Measurements from ENCODE around the gene NOSTRIN. TPM values are rescaled to one million over a fixed set of nuclear protein-coding genes. Genes with fewer than 3 reads are reported as not detected.
"Not testable (repeated sequence)": the region's sequence is repeated elsewhere in the genome, so short reads cannot be mapped to it uniquely, and the experiment has no call there.

The NOSTRIN gene
- total and polyA plus RNA-seq, 7 donors, result 3.7 to 8.1 (median 5.3) TPM

DNA sequence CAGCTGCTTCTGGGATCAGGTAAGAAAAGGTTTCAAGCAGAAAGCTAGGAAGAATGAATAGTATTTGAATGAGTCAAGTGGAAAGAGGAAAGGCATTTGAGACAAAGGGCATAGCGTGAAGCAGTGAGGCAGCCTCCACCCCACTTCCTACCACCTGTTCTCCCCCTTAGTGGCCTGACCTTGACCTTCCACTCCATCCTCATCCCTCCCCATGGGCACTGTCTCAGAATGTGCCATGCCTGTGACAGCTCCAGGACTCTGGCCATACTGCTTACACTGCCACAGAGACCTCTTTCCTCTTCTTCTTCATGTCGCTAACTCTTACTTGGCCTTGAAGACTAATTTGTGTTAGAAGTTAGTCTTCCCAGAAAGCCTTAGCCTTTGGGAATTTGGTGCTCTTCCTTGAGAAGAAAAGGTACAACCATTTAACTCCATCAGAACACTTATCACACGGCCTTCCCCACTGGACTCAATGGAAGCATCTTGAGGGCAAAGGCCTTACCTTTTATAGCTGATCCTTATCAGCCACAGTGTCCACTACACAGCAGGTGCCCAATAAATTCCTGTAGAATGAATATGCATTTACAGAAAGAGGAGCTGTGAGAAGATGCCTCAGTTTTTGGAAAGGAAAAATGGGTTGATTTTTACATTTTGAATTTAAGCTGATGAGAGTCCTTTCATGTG is 15.2 kb upstream of the NOSTRIN start:
- WGBS, 3 donors, result 85 to 89% (median 87%) methylated on average over 3 of the region's 3 CpGs
- no peaks in the 10 kb centered on the region for H3K36me3 ChIP-seq (ENCODE audit: insufficient read depth in 1 of 2, low read depth in 1 of 2)

DNA sequence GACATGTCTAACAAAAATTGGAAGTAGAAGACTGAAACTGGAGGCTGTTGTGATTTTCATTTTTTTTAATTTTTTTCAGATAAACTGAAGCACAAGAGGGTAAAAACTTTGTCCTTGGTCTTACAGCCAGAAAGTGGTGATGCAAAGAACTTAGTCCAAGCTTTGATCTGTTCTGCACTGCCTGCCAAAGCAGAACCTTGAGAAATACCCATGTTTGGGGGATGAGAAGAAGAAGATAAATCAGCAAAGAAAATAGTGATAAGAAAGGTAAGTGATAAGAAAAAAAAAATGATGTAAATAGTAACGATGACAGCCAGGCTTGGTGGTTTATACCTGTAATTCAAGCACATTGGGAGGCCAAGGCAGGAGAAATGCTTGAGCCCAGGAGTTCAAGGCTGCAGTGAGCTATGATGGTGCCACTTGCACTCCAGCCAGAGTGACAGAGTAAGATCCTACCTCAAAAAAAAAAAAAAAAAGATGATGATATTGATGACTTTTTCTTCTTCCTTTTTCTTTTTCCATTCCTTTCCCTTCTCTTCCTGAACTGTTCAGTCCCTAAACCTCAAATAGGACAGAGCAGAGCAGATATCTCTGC is 14.6 kb upstream of the NOSTRIN start:
- no peak overlapping the region for H3K27ac ChIP-seq
- H3K9me3 ChIP-seq, result no peaks in the 10 kb centered on the region
- no peaks in the 10 kb centered on the region for H3K4me1 ChIP-seq
- ATAC-seq, result no peak
- intact Hi-C loops (cut with DNase I), result no loop called here
- no peak overlapping the region for H3K4me3 ChIP-seq
- 96 to 100% (median 98%) methylated on average over 1 of the region's 1 CpG for WGBS, 3 donors
- no peaks in the 10 kb centered on the region for H3K27me3 ChIP-seq (ENCODE audit: insufficient read depth in 3 of 3, low read length in 2 of 3)
- H3K36me3 ChIP-seq (ENCODE audit: insufficient read depth in 1 of 2, low read depth in 1 of 2), result no peaks in the 10 kb centered on the region
- TF ChIP-seq, protein P1, sequence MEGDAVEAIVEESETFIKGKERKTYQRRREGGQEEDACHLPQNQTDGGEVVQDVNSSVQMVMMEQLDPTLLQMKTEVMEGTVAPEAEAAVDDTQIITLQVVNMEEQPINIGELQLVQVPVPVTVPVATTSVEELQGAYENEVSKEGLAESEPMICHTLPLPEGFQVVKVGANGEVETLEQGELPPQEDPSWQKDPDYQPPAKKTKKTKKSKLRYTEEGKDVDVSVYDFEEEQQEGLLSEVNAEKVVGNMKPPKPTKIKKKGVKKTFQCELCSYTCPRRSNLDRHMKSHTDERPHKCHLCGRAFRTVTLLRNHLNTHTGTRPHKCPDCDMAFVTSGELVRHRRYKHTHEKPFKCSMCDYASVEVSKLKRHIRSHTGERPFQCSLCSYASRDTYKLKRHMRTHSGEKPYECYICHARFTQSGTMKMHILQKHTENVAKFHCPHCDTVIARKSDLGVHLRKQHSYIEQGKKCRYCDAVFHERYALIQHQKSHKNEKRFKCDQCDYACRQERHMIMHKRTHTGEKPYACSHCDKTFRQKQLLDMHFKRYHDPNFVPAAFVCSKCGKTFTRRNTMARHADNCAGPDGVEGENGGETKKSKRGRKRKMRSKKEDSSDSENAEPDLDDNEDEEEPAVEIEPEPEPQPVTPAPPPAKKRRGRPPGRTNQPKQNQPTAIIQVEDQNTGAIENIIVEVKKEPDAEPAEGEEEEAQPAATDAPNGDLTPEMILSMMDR (IDR thresholded peaks at IDR 0.05), result no peak
- DNase-seq, result no peak

More for the DNA sequence above, 15.2 kb upstream of the NOSTRIN start:
- DNase-seq (no peak), ATAC-seq (no peak)
- no peak overlapping the region for H3K4me3 ChIP-seq
- H3K27ac ChIP-seq, result no peak overlapping the region
- intact Hi-C loops (cut with DNase I), result no loop called here
- TF ChIP-seq, protein P1 (IDR thresholded peaks at IDR 0.05), result no peak
- H3K9me3 ChIP-seq, result no peaks in the 10 kb centered on the region
- H3K4me1 ChIP-seq, result no peaks in the 10 kb centered on the region
- no peaks in the 10 kb centered on the region for H3K27me3 ChIP-seq (ENCODE audit: insufficient read depth in 3 of 3, low read length in 2 of 3)

DNA sequence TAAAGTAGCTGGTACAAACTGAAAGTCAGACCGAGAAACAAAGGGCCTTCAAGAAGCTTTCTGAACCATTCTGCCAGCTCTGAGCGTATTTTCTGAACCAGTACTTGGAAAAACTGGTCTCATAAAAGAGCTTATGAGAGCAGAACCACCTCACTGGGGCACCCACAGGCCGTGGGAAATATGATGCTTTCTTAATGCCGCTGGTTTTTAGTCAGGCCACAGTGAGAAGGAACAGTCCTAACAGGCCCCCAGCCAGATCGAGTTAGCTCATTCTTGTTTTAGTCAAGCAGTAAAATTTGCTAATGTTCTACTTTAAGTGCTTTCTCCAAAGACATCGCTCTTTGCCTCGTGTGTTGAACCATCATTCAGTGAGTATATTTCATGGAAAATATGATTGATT is 12.7 kb upstream of the NOSTRIN start:
- H3K27me3 ChIP-seq (ENCODE audit: insufficient read depth in 3 of 3, low read length in 2 of 3), result no peaks in the 10 kb centered on the region
- ATAC-seq, result no peak
- no peaks in the 10 kb centered on the region for H3K9me3 ChIP-seq
- TF ChIP-seq, protein P1 (IDR thresholded peaks at IDR 0.05), result no peak
- H3K27ac ChIP-seq, result no peak overlapping the region
- intact Hi-C loops (cut with DNase I), result no loop called here
- H3K4me1 ChIP-seq, result no peaks in the 10 kb centered on the region
- WGBS, 3 donors, result 37 to 50% (median 46%) methylated on average over 7 of the region's 7 CpGs
- no peaks in the 10 kb centered on the region for H3K36me3 ChIP-seq (ENCODE audit: insufficient read depth in 1 of 2, low read depth in 1 of 2)
- no peak for DNase-seq
- H3K4me3 ChIP-seq, result no peak overlapping the region

DNA sequence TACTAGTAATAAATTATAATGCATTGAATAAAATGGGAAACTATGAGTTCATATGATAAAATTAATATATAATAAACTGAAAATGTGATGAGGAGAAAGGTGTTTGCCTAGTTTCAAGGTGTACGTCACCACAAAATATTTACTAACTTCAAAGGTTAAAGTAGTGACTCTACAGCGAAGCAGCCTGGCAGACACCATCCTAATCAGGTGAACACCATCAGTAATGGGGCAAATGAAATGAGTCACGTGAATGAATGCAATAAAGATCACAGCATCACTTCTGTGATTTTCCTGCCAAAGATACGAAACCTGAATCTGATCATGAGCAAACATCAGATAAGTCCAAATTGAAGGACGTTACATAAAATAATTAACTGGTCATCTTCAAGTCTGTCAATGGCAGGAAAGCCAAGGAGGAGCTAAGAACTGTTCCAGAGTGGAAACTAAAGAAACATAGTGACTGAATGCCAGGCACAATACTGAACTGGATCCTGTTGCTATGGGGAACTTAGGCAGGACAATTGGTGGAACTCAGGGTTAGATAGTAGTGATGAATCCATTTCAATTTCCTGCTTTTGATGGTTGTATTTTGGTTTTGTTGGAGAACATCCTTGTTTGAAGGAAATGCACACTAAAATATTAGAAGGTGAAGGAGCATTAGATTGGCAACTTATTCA is 12.1 kb upstream of the NOSTRIN start:
- ATAC-seq (no peak), DNase-seq (no peak)
- 79 to 90% (median 81%) methylated on average over 5 of the region's 5 CpGs for WGBS, 3 donors
- no peaks in the 10 kb centered on the region for H3K27me3 ChIP-seq (ENCODE audit: insufficient read depth in 3 of 3, low read length in 2 of 3)
- TF ChIP-seq, protein P1 (IDR thresholded peaks at IDR 0.05), result no peak
- H3K27ac ChIP-seq, result no peak overlapping the region
- no peaks in the 10 kb centered on the region for H3K4me1 ChIP-seq
- H3K9me3 ChIP-seq, result no peaks in the 10 kb centered on the region
- H3K36me3 ChIP-seq (ENCODE audit: insufficient read depth in 1 of 2, low read depth in 1 of 2), result no peaks in the 10 kb centered on the region
- intact Hi-C loops (cut with DNase I), result no loop called here
- H3K4me3 ChIP-seq, result no peak overlapping the region

DNA sequence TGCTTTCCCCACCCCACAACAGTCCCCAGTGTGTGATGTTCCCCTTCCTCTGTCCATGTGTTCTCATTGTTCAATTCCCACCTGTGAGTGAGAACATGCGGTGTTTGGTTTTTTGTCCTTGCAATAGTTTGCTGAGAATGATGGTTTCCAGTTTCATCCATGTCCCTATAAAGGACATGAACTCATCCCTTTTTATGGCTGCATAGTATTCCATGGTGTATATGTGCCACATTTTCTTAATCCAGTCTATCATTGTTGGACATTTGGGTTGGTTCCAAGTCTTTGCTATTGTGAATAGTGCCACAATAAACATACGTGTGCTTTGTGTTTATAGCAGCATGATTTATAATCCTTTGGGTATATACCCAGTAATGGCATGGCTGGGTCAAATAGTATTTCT is 11.3 kb upstream of the NOSTRIN start:
- ATAC-seq; H3K36me3 ChIP-seq (ENCODE audit: insufficient read depth in 1 of 2, low read depth in 1 of 2); H3K27ac ChIP-seq; H3K27me3 ChIP-seq (ENCODE audit: insufficient read depth in 3 of 3, low read length in 2 of 3); intact Hi-C loops (cut with DNase I); H3K4me1 ChIP-seq; DNase-seq; H3K4me3 ChIP-seq; H3K9me3 ChIP-seq: not testable (repeated sequence)
- 64 to 93% (median 86%) methylated on average over 2 of the region's 2 CpGs for WGBS, 3 donors
